ENCODE results near the gene PLCH1.

PLCH1 gene

DNA sequence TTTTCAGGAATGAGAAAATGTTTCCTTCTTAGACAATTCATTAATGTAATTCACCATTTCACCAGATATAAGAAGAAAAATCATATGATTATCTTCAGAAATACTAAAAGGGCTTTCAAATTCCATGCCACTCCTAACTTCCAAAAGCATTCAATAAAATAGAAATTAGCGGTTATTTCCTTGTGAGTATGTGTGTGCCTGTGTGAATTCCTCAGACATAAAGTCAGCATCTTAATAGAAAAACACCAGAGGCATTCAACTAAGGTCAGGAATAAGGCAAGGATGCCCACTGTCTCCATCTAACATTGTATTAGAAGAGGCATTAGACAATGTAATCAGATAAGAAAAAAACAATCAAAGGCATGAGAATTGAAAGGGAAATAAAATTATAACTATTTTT is 88.4 kb downstream of the PLCH1 start:
- TF ChIP-seq, protein P1, sequence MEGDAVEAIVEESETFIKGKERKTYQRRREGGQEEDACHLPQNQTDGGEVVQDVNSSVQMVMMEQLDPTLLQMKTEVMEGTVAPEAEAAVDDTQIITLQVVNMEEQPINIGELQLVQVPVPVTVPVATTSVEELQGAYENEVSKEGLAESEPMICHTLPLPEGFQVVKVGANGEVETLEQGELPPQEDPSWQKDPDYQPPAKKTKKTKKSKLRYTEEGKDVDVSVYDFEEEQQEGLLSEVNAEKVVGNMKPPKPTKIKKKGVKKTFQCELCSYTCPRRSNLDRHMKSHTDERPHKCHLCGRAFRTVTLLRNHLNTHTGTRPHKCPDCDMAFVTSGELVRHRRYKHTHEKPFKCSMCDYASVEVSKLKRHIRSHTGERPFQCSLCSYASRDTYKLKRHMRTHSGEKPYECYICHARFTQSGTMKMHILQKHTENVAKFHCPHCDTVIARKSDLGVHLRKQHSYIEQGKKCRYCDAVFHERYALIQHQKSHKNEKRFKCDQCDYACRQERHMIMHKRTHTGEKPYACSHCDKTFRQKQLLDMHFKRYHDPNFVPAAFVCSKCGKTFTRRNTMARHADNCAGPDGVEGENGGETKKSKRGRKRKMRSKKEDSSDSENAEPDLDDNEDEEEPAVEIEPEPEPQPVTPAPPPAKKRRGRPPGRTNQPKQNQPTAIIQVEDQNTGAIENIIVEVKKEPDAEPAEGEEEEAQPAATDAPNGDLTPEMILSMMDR (conservative IDR thresholded peaks at IDR 0.05), result no peak
- no peak overlapping the region for H3K27ac ChIP-seq

- TF ChIP-seq, protein P1 (conservative IDR thresholded peaks at IDR 0.05), result no peak
- no peak overlapping the region; the same call in 1 of the 2 replicates for H3K27ac ChIP-seq
Observed at GRCh38 chr3:155651489-155652218, 93.2 kb downstream of the PLCH1 start.

GRCh38 chr3:155648013-155648591 is 96.8 kb downstream of the PLCH1 start:
- TF ChIP-seq, protein P1 (conservative IDR thresholded peaks at IDR 0.05), result no peak
- H3K27ac ChIP-seq, result no peak overlapping the region

GRCh38 chr3:155647206-155647605 is 97.7 kb downstream of the PLCH1 start:
- TF ChIP-seq, protein P1 (conservative IDR thresholded peaks at IDR 0.05), result no peak
- no peak overlapping the region for H3K27ac ChIP-seq

GRCh38 chr3:155646669-155647068 is 98.2 kb downstream of the PLCH1 start:
- TF ChIP-seq, protein P1 (conservative IDR thresholded peaks at IDR 0.05), result no peak

DNA sequence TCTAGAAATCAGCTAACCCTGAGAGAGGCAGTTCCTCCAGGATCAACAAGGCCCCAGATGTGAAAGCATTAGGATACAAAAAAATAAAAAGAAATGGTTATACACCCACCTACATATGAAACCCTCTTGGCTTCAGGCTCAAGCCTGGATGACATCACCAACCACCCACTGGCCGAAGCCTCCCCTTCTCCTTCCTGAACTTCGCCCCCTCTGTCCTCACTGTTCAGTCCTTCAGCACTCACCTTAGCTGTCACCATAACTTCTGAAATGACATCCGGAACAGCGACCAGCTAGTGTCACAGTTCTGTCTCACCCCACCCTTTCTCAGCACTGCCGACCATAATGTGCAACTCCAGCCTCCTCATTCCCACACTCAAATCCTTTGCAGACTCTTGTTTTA is 98.7 kb downstream of the PLCH1 start:
- TF ChIP-seq, protein P1 (conservative IDR thresholded peaks at IDR 0.05), result no peak
- H3K27ac ChIP-seq, result no peak overlapping the region

More at GRCh38 chr3:155646669-155647068, 98.2 kb downstream of the PLCH1 start:
- H3K27ac ChIP-seq, result no peak overlapping the region

DNA sequence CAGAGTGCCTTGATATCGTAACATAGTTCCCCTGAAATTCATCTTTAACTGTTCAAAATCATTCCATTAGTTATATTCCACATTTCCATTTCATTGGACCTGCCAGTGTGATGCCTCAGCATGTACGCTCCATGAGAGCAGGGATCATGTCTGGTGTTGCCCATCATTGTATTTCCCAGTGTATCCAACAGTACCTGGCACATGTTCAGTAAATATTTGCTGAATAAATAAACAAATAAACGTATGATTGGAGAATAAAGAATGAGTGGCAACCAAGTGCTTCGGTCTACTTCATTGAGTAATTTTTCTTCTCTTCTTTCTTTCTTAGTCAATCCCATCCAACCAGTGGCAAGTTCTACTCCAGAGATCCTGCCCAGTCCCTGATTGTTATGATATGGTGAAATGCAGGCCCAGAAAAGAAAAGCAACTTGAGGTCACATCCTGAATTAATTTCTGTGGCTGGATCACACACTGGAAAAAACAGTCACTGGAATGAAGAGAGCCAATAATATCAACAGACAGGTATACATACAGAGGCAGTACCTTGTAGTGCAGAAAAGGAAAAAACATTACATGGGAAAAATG is 101.2 kb downstream of the PLCH1 start:
- H3K27ac ChIP-seq, result no peak overlapping the region
- TF ChIP-seq, protein P1 (conservative IDR thresholded peaks at IDR 0.05), result no peak

Measured in VCaP (cell line).